ENCODE data around the gene CCDC117. TPM values are rescaled to one million over a fixed set of nuclear protein-coding genes. Genes with fewer than 3 reads are reported as not detected.

CCDC117 gene
- total and polyA plus RNA-seq, 8 donors = 5.1 to 15.7 (median 8.8) TPM

- no peak for TF ChIP-seq CTCF (IDR thresholded peaks at IDR 0.05)
- H3K4me1 ChIP-seq = peaks cover 32 to 81% (median 64%) of the 10 kb centered on the region in 3 donors
- FAIRE-seq = no peak
Measured at GRCh38 chr22:28812516-28812915, 40.0 kb downstream of the CCDC117 start.

GRCh38 chr22:28813772-28814518 lies 41.5 kb downstream of the CCDC117 start:
- Histone ChIP-seq H3K4me1 (peaks cover 32 to 87% (median 71%) of the 10 kb centered on the region in 3 donors), H3K27me3 (no peaks in the 10 kb centered on the region), H3K4me3 (no peak overlapping the region), H3K9me3 (no peaks in the 10 kb centered on the region), H3K36me3 (no peaks in the 10 kb centered on the region), H3K27ac (peak overlapping the region; percentile 38 to 89 (median 66))
- peak; percentile 71 to 80 (median 75) for ATAC-seq
- FAIRE-seq = no peak
- intact Hi-C loops (cut with DNase I) = no loop called here
- no peak for TF ChIP-seq CTCF (IDR thresholded peaks at IDR 0.05)
- 23 to 32% methylated on average over 2 of the region's 2 CpGs for WGBS, 2 donors
- DNase-seq = peak in 5 of 6 donors; percentile 67 to 89 (median 84)

More at GRCh38 chr22:28812516-28812915, 40.0 kb downstream of the CCDC117 start:
- 30 to 34% methylated on average over 5 of the region's 5 CpGs for WGBS, 2 donors
- Histone ChIP-seq H3K4me3 (no peak overlapping the region), H3K9me3 (no peaks in the 10 kb centered on the region), H3K27me3 (no peaks in the 10 kb centered on the region), H3K36me3 (no peaks in the 10 kb centered on the region), H3K27ac (peak overlapping the region; percentile 7 to 89 (median 66))
- ATAC-seq (peak in 3 of 4 donors; percentile 5 to 33 (median 25)), DNase-seq (no peak)
- intact Hi-C loops (cut with DNase I) = no loop called here

- 57 to 58% methylated on average over 6 of the region's 6 CpGs for WGBS, 2 donors
- Histone ChIP-seq H3K27ac (peak overlapping the region; percentile 45 to 89 (median 66)), H3K4me1 (peaks cover 42 to 87% (median 83%) of the 10 kb centered on the region in 3 donors), H3K27me3 (no peaks in the 10 kb centered on the region), H3K4me3 (no peak overlapping the region), H3K9me3 (no peaks in the 10 kb centered on the region), H3K36me3 (no peaks in the 10 kb centered on the region)
- ATAC-seq (no peak), DNase-seq (no peak), FAIRE-seq (no peak)
- intact Hi-C loops (cut with DNase I) = no loop called here
- TF ChIP-seq CTCF (IDR thresholded peaks at IDR 0.05) = no peak
Measured at GRCh38 chr22:28815111-28815510, 42.6 kb downstream of the CCDC117 start.

GRCh38 chr22:28815729-28816128 lies 43.2 kb downstream of the CCDC117 start:
- peaks cover 48 to 88% (median 86%) of the 10 kb centered on the region in 3 donors for H3K4me1 ChIP-seq
- TF ChIP-seq CTCF (IDR thresholded peaks at IDR 0.05) = no peak
- H3K27ac ChIP-seq = peak overlapping the region; percentile 23 to 89 (median 66)
- ATAC-seq = no peak
- no peaks in the 10 kb centered on the region for H3K27me3 ChIP-seq
- no peak for DNase-seq
- H3K9me3 ChIP-seq = no peaks in the 10 kb centered on the region
- WGBS, 2 donors = 60 to 61% methylated on average over 6 of the region's 6 CpGs
- no peaks in the 10 kb centered on the region for H3K36me3 ChIP-seq
- no peak overlapping the region for H3K4me3 ChIP-seq
- FAIRE-seq = no peak
- intact Hi-C loops (cut with DNase I) = no loop called here

- no peak for FAIRE-seq
- WGBS, 2 donors = 70 to 74% methylated on average over 2 of the region's 2 CpGs
Measured at GRCh38 chr22:28817064-28817463, 44.6 kb downstream of the CCDC117 start.

More at GRCh38 chr22:28817064-28817463, 44.6 kb downstream of the CCDC117 start:
- no peak for ATAC-seq
- H3K27ac ChIP-seq = peak overlapping the region; percentile 83 to 89 (median 86)
- peaks cover 53 to 88% (median 86%) of the 10 kb centered on the region in 3 donors for H3K4me1 ChIP-seq
- no peaks in the 10 kb centered on the region for H3K36me3 ChIP-seq
- intact Hi-C loops (cut with DNase I) = no loop called here
- no peak for TF ChIP-seq CTCF (IDR thresholded peaks at IDR 0.05)
- no peak for DNase-seq
- H3K4me3 ChIP-seq = no peak overlapping the region
- no peaks in the 10 kb centered on the region for H3K27me3 ChIP-seq
- no peaks in the 10 kb centered on the region for H3K9me3 ChIP-seq
